SK-N-SH (cell line): ENCODE results near the gene PCP4.

Experiments used
- CTCF ChIP-seq: fragments of 200-600 bp; sonication (generic); IDR thresholded peaks from 2 replicates; pipeline ENCODE4 v1.6.1; 2017; ENCODE audit warnings: antibody characterized with exemption, mild to moderate bottlenecking, moderate library complexity
- EP300 ChIP-seq, 2 experiments: IDR thresholded peaks; 2 replicates each; pipeline versions ENCODE4 v1.4.0 to v1.6.1; 2012; ENCODE audit warnings: borderline replicate concordance in 1 of 2, low read depth in 1 of 2, low read length in 1 of 2
- FOXJ3 ChIP-seq: sonication (generic); formaldehyde crosslinking; IDR thresholded peaks from 2 replicates; pipeline ENCODE4 v1.5.1; 2020; ENCODE audit warnings: mild to moderate bottlenecking, missing genetic modification reagents
- IRF3 ChIP-seq: fragments of 150-350 bp; IDR thresholded peaks from 2 replicates; pipeline ENCODE4 v1.6.1; 2016; ENCODE audit warnings: mild to moderate bottlenecking, low read depth, low read length
- MAX ChIP-seq: IDR thresholded peaks from 2 replicates; pipeline ENCODE4 v1.4.0; 2012; ENCODE audit warnings: low read depth
- POLR2AphosphoS5 ChIP-seq: IDR thresholded peaks from 2 replicates; pipeline ENCODE4 v1.6.1; 2012; ENCODE audit warnings: low read depth, low read length
- SMC3 ChIP-seq: IDR thresholded peaks from 2 replicates; pipeline ENCODE4 v1.6.1; 2012; ENCODE audit warnings: low read depth, low read length, improper control_type of control experiment
- USF2 ChIP-seq: fragments of 150-350 bp; IDR thresholded peaks from 2 replicates; pipeline ENCODE4 v1.6.1; 2017; ENCODE audit warnings: antibody characterized with exemption, low read length, low read depth, borderline replicate concordance

- TF ChIP-seq CTCF (no peak), IRF3 (no peak), SMC3 (no peak), POLR2AphosphoS5 (no peak), FOXJ3 (CRISPR knock-in tag) (no peak), USF2 (no peak), EP300 (IDR thresholded peaks at IDR 0.05; ENCODE audit: borderline replicate concordance in 1 of 2, low read depth in 1 of 2, low read length in 1 of 2) (no peak), MAX (no peak)
Measured at GRCh38 chr21:39954570-39954969, 87.3 kb downstream of the PCP4 start.
